K562 (cell line): ENCODE measurements around the gene STX17. TPM values are rescaled to one million over a fixed set of nuclear protein-coding genes. Genes with fewer than 3 reads are reported as not detected.

Experiments used
- ATF1 ChIP-seq, 2 experiments: fragments of 450-650 bp in 1 of 2; IDR thresholded peaks; 2 replicates each; pipeline ENCODE4 v1.6.1; 2016; ENCODE audit warnings: missing compliant biosample characterization in 1 of 2, missing genetic modification characterization in 1 of 2
- FOXJ2 ChIP-seq: fragments of 200-800 bp; sonication (Bioruptor generic); IDR thresholded peaks from 2 replicates; pipeline ENCODE4 v1.6.1; 2016; ENCODE audit warnings: missing genetic modification characterization, missing compliant biosample characterization
- HDAC1 ChIP-seq, 2 experiments: fragments of 450-650 bp; IDR thresholded peaks; 2 replicates each; pipeline ENCODE4 v1.6.1; 2016 to 2017; ENCODE audit warnings: inconsistent platforms in 1 of 2, mild to moderate bottlenecking in 1 of 2, moderate library complexity in 1 of 2
- KDM2B ChIP-seq: fragments of 250-450 bp; sonication (Bioruptor Pico); IDR thresholded peaks from 2 replicates; pipeline ENCODE4 v1.8.0; 2021; ENCODE audit warnings: mild to moderate bottlenecking, moderate library complexity
- KLF13 ChIP-seq: fragments of 450-650 bp; IDR thresholded peaks from 2 replicates; pipeline ENCODE4 v1.6.1; 2016; ENCODE audit warnings: missing genetic modification characterization, low read depth, mild to moderate bottlenecking, missing compliant biosample characterization, moderate library complexity, borderline replicate concordance
- MNT ChIP-seq, 2 experiments: fragments of 450-650 bp; conservative IDR thresholded peaks; 2 replicates each; pipeline ENCODE4 v1.6.1; 2017; ENCODE audit warnings: mild to moderate bottlenecking in 2 of 2, moderate library complexity in 2 of 2
- MYNN ChIP-seq, 2 experiments: sonication (generic); formaldehyde crosslinking in 1 of 2; IDR thresholded peaks; 2 replicates each; pipeline versions ENCODE4 v1.5.0 to v1.6.1; 2016 to 2020; ENCODE audit warnings: antibody characterized with exemption in 1 of 2, missing genetic modification reagents in 1 of 2
- STAT6 ChIP-seq: sonication (generic); formaldehyde crosslinking; IDR thresholded peaks from 2 replicates; pipeline ENCODE4 v1.8.1; 2023; ENCODE audit warnings: mild to moderate bottlenecking, missing genetic modification reagents
- TFAM ChIP-seq: fragments of 250-450 bp; sonication (Bioruptor Pico); conservative IDR thresholded peaks from 2 replicates; pipeline ENCODE4 v1.5.0; 2021; ENCODE audit warnings: mild to moderate bottlenecking, moderate library complexity
- ZNF146 ChIP-seq: IDR thresholded peaks from one replicate; pipeline ENCODE4 v1.6.1; 2018; ENCODE audit warnings: missing compliant biosample characterization; ENCODE audit not compliant: unreplicated experiment
- ZNF512 ChIP-seq: IDR thresholded peaks from 2 replicates; pipeline ENCODE4 v1.6.1; 2016; ENCODE audit warnings: missing genetic modification characterization, missing compliant biosample characterization
- polyA plus RNA-seq, 8 experiments: library from polyadenylated mRNA; depleted of rRNA in 4 of 8; stranded (reverse) in 5 of 8; unstranded in 3 of 8; fragments of >200 nt; fragmentation: Nextera tagmentation in 2 of 8; fragmentation: Illumina TruSeq in 1 of 8; extraction: Ambion mirVana in 2 of 8; extraction: Trizol in 1 of 8; gene quantifications; 2 replicates each; pipeline versions ENCODE4 v1.2.1 to v1.2.3, GENCODE V29; 2011 to 2014; ENCODE audit warnings: inconsistent platforms in 1 of 8, missing spikeins in 1 of 8
- total RNA-seq, 7 experiments: library from RNA; depleted of rRNA in 6 of 7; stranded (reverse); fragments of >200 nt in 6 of 7; fragmentation: Illumina TruSeq in 2 of 7; extraction: Trizol in 2 of 7; gene quantifications; 2 replicates each; pipeline versions ENCODE4 v1.2.1 to v1.2.3, GENCODE V29; 2011 to 2021; ENCODE audit warnings: low replicate concordance in 1 of 7

The STX17 gene
- total and polyA plus RNA-seq, 9 of the 15 experiments (the other 6 are each of a cell fraction or from before 2014, with no cell fraction given): 14.4 to 25.1 (median 19.0) TPM

- TF ChIP-seq STAT6 (CRISPR knock-in tag) (no peak), HDAC1 (IDR thresholded peaks at IDR 0.05) (0 out of 4 replicates have a peak, but pooled peaks of 1 of the 2 experiments have one; percentile 23), MNT (conservative IDR thresholded peaks at IDR 0.05) (peak in 1 of 2 experiments; percentile 44; a peak in 1 of 4 replicates), MYNN (IDR thresholded peaks at IDR 0.05) (no peak), MYNN (CRISPR knock-in tag; IDR thresholded peaks at IDR 0.05) (no peak), TFAM (no peak), ATF1 (CRISPR knock-in tag; IDR thresholded peaks at IDR 0.05) (no peak), ATF1 (tag; IDR thresholded peaks at IDR 0.05) (0 out of 2 replicates have a peak, but pooled peaks have one; percentile 11), ZNF512 (tag) (no peak), FOXJ2 (0 out of 2 replicates have a peak, but pooled peaks have one; percentile 43), ZNF146 (CRISPR knock-in tag) (no peak), KDM2B (CRISPR knock-in tag) (no peak), KLF13 (tag) (no peak)
Measured at GRCh38 chr9:99921875-99922710, 15.6 kb downstream of the STX17 start (continued).
